K562 treated with DMSO at 1 percent for 12 hours (cell line): Measurements from ENCODE around the gene UBL3. TPM values are rescaled to one million over a fixed set of nuclear protein-coding genes. Genes with fewer than 3 reads are reported as not detected.

Experiments used
- total RNA-seq: library from RNA; unstranded; fragments of 300-600 nt; gene quantifications from 2 replicates; pipeline ENCODE4 v1.2.3, GENCODE V29; 2022; ENCODE audit not compliant: insufficient read depth

Gene UBL3
- 2.1 and 4.8 TPM in 2 replicates for total RNA-seq

GRCh38 chr13:29850213-29850898, at the start of gene UBL3:
UBL3 (minus strand) TSS chr13:29850617; CDS start chr13:29849538, 1,079 bp downstream.

